ENCODE data around the gene STX18.
A peak's percentile ranks its signal among the peaks of the same experiment; 100 is the strongest.
"Not testable (repeated sequence)": the region's sequence is repeated elsewhere in the genome, so short reads cannot be mapped to it uniquely, and the experiment has no call there.

Gene STX18

GRCh38 chr4:4554234-4554633 is 12.4 kb upstream of the STX18 start:
- no peak for DNase-seq

- DNase-seq: not testable (repeated sequence)
Measured at GRCh38 chr4:4552042-4552441, 10.2 kb upstream of the STX18 start.

GRCh38 chr4:4550161-4550560 is 8.3 kb upstream of the STX18 start:
- not testable (repeated sequence) for DNase-seq

- DNase-seq: no peak
Measured at GRCh38 chr4:4549534-4549933, 7.7 kb upstream of the STX18 start.

DNA sequence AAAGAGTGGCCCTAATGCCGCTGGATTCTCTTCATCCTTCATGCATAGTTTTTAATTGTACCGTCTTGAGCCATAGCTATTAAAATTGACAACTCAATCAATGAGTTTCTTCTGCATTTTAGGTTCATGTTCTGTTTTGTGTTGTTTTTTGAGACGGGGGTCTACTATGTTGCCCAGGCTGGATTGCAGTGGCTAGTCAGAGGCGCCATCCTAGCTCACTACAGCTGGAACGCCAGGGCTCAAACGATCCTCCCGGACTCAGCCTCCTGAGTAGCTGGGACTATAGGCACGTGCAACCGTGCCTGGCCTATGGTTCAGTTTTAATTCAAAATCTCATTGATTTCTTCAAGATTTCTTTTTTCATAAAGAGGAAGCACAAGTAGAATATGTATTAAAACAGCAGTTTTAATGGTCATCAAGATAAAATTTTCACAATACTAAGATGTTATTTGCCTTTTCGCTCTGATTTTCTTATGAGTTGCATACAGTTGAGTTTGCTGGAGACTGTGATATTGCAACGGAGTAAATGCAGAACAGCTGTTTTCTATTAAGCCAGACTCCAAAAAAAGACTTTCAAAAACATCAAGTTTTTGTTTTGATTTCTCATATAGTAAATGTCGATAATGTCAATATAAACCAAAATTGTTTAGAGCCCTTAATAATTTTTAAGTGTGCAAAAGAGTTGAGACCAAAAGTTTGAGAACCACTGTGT is 1.1 kb upstream of the STX18 start:
- no peak for DNase-seq

DNA sequence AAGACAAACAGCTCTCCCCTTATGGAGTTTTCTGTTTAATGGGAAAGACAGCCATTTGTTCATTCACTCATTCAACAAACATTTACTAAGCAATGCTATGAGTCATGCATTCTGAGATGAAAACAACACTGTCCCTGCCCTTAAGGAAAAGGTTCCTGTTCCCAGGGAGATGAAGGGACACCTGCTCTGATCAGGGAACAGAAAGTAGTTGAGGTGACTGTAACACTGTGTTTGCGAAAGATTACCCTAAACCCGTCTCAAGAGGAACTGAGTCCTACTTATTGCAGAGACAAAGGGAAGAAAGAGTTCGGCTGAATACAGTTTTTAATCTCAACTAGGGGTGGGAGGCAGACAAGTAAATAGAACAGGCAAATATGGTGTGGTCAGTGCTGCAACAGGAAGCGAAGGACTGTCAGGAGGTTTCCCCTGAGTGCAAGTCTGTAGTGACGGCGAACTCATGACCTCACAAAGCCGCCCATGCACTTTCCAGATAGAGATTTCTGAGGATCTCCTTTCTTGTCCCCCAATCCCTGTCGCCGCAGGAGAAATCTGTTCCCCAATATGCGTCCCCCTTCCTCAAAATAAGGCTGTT is 712 bp downstream of the STX18 start:
- peak; percentile 16 for DNase-seq

- DNase-seq: no peak
Measured at GRCh38 chr4:4539481-4539880, 2.4 kb downstream of the STX18 start.

DNA sequence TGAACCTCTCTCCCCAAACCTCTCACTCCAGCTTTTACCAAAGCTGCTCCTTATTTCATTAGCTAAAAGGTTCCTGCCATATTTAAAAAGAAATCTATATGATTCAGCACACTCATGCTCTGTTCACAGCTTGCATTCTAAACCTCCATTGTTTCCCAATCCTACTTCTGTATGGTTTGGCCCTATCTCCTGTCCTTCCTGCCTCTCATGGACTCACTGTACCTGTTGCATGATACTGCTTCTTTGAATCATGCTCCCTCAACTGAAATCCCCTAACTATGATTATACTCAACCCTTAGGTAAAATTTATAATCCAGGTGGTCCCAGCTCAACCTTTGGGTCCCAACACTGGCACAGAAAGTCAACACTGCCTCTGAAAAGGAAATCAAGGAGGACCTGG is 6.3 kb downstream of the STX18 start:
- DNase-seq: no peak

DNA sequence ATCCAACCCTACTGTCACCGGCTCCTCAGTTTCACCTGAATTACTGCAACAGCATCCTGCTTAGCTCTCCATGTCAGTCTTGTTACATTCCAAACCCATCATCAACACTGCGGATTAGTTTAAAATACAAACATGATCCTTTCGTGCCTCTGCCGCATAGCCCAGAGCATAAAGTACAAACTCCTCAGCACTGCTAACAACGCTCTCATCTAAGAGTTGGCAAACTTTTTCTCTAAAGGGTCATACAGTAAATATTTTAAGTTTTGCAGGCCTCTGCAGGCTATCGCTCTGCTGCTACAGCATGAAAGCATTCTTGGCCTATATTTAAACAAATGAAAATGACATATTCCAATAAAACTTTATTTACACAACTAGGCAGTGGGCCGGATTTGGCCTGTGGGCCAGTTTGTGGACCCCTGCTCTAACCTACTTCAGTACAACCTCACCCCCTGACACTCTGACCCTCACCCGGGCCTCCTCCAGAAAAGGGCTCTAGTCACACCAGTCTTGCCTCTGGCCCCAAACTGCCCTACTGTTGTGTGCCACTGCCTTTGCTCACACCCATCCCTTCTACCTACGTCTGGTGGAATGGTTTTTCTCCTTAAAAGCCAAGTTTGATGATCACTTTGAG is 7.2 kb downstream of the STX18 start:
- DNase-seq: no peak

GRCh38 chr4:4533461-4534169 is 8.2 kb downstream of the STX18 start:
- DNase-seq: no peak

DNA sequence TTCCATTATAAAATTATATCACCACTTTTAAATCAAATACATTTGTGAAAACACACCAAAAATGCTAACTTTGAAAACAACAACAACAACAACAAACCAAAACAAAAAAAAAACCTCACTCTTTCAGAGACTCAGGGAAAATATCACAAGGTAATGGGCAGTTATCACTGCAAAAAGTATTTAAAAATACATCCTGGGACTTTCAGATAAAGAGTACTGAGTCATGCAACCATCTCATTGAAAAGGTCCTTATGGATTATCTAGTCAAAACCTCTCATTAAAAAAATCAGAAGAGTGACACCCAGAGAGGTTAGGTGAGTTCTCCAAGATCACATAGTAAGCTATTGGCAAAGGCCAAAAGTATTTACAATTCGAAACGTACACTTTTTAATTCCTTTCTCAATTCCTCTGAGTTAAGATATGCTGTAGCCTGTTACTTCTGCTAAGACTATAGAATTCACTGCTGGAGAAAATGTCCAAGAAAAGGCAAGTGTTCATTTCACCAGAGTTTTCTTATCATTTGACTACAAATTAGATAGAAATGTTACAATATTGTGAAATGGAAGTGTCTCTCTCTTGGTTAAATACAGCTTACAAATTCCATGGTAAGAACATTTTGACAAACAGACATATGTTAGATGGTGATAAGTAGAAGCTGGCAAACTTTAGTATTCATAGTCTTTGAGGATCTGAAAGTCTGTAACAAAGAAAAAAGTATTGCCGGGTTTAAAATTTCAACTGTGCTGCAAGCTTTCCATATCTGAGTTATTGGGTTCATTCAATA is 9.3 kb downstream of the STX18 start:
- no peak for DNase-seq

DNA sequence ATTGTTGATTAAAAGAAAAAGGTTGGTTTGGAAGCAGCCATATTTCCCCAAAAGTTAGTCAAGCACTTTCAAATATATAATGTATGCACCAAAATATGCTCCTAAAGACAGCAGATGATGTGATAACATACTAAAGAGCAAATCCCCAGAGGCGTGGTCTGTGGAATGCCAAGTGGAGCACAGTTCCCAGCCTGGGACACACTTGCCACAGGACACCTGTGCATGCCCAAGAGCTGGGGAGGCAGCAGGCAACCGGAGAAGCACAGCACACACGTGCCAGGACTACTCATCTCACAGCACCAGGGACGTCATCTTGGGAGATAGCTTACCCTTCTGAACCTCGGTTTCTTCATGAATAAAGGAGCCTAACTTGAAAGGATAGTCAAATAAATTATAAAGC is 12.5 kb downstream of the STX18 start:
- DNase-seq: no peak

DNA sequence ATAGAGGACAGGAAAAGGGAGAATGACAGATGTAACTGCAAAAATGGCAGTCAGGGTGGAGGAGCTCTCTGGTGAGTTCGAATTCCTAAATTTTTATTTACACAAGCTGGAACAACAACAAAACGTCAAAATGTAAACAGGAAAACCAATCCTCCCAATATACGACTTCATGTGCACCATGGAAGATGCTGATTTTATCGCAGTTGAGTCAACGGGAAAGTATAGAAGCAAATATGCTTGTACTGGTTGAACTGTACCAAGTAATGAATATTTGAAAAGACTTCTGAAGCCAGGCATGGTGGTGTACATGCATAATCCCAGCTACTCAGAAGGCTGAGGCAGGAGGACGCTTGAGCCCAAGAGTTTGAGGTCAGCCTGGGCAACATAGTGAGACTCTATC is 15.4 kb downstream of the STX18 start:
- no peak for DNase-seq

- DNase-seq: no peak
Measured at GRCh38 chr4:4524364-4524763, 17.5 kb downstream of the STX18 start.

DNA sequence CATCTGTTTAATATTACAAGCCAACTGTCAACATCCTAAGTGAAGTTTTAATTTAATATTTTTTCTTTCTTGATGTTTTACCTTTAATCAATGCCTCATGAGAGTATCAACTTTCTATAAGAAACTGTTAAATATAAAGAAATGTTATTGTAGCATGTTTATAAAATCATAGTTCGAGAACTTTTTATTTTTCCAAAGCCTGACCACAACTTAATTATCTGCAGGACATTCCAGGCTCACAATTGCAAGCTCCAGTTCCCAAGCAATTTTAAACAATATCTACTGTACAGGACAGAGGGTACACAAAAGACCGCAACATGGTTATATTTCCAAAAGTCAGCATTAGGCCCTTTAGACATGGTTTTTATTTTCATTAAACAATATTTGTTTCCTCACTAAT is 20.1 kb downstream of the STX18 start:
- DNase-seq: no peak

- DNase-seq: peak; percentile 27
Measured at GRCh38 chr4:4521136-4521535, 20.7 kb downstream of the STX18 start.

GRCh38 chr4:4519297-4519894 is 22.5 kb downstream of the STX18 start:
- peak; percentile 20 for DNase-seq

DNA sequence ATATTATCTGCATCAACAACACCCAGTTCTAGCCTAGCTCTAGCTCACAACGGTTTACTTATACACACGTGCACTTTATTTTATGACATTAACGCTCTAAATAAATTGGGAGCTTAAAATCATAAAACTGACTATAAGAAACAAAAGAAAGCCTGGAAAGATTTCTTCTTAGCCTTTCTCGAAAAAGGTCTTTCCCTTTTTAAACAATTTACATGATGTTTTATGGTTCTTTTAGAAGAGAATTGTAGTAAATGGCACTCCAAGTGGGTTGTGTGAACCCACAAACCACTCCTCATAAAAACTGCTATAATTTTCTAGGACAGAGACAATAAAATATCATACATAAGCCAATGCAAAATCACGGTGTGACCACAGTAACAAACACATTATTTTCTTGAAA is 23.1 kb downstream of the STX18 start:
- DNase-seq: no peak

- DNase-seq: no peak
Measured at GRCh38 chr4:4514786-4515185, 27.1 kb downstream of the STX18 start.

- no peak for DNase-seq
Measured at GRCh38 chr4:4512282-4512681, 29.6 kb downstream of the STX18 start.

GRCh38 chr4:4510641-4511040 is 31.2 kb downstream of the STX18 start:
- DNase-seq: not testable (repeated sequence)

GRCh38 chr4:4509521-4509920 is 32.3 kb downstream of the STX18 start:
- DNase-seq: no peak

GRCh38 chr4:4507923-4508322 is 33.9 kb downstream of the STX18 start:
- DNase-seq: no peak
